Urinary bladder (tissue), 4 donors: ENCODE measurements around the gene MGME1. TPM values are rescaled to one million over a fixed set of nuclear protein-coding genes. Genes with fewer than 3 reads are reported as not detected.
"Not testable (repeated sequence)": the region's sequence is repeated elsewhere in the genome, so short reads cannot be mapped to it uniquely, and the experiment has no call there.

Experiments used
- DNase-seq: peaks from one replicate; pipeline ENCODE4 v3.0.0-alpha.2; 2015; ENCODE audit errors: extremely low spot score
- H3K27ac ChIP-seq: one replicate; pipeline ENCODE4 v1.5.1; 2013; ENCODE audit warnings: low read depth, mild to moderate bottlenecking, moderate library complexity
- H3K36me3 ChIP-seq: one replicate; pipeline ENCODE4 v1.6.1; 2013; ENCODE audit warnings: mild to moderate bottlenecking, moderate library complexity; ENCODE audit not compliant: insufficient read depth
- H3K4me1 ChIP-seq: one replicate; pipeline ENCODE4 v1.6.1; 2013; ENCODE audit warnings: mild to moderate bottlenecking, moderate library complexity; ENCODE audit not compliant: insufficient read depth
- H3K4me3 ChIP-seq: one replicate; pipeline ENCODE4 v1.5.1; 2013; ENCODE audit warnings: low read depth, low read length
- WGBS: extraction: QIAGEN DNeasy Blood & Tissue Kit; methylation state at CpG from one replicate; pipeline ENCODE4 v1.1.7; 2013; 5-methylcytosine and 5-hydroxymethylcytosine counted together
- polyA plus RNA-seq: library from polyadenylated mRNA; stranded (reverse); fragments of 200-250 nt; gene quantifications from one replicate; pipeline ENCODE4 v1.2.3, GENCODE V29; 2013
- total RNA-seq: library from RNA; depleted of rRNA; stranded (reverse); fragments of >200 nt; gene quantifications from one replicate; pipeline ENCODE4 v1.2.3, GENCODE V29; 2014
- donor health status: healthy with polysubstance abuse.
- donor health status: healthy.

MGME1 gene
- total and polyA plus RNA-seq, 2 donors, result 8.9 to 15.0 TPM

GRCh38 chr20:18018100-18018499, 49.3 kb downstream of the MGME1 start:
- Histone ChIP-seq H3K27ac (no peak overlapping the region), H3K4me1 (no peaks in the 10 kb centered on the region), H3K36me3 (no peaks in the 10 kb centered on the region), H3K4me3 (no peak overlapping the region)
- no peak for DNase-seq
- 85% methylated on average over 10 of the region's 10 CpGs for WGBS

GRCh38 chr20:18019068-18019467, 50.2 kb downstream of the MGME1 start:
- WGBS, result 7% methylated on average over 1 of the region's 1 CpG
- H3K27ac ChIP-seq, result no peak overlapping the region
- no peak for DNase-seq
- no peak overlapping the region for H3K4me3 ChIP-seq
- no peaks in the 10 kb centered on the region for H3K36me3 ChIP-seq
- no peaks in the 10 kb centered on the region for H3K4me1 ChIP-seq

GRCh38 chr20:18020931-18021330, 52.1 kb downstream of the MGME1 start:
- DNase-seq, result no peak
- no peak overlapping the region for H3K27ac ChIP-seq
- WGBS, result 87% methylated on average over 7 of the region's 7 CpGs
- no peak overlapping the region for H3K4me3 ChIP-seq
- no peaks in the 10 kb centered on the region for H3K4me1 ChIP-seq
- no peaks in the 10 kb centered on the region for H3K36me3 ChIP-seq

GRCh38 chr20:18024606-18025127, 55.8 kb downstream of the MGME1 start:
- no peak overlapping the region for H3K27ac ChIP-seq
- H3K4me1 ChIP-seq, result no peaks in the 10 kb centered on the region
- no peak overlapping the region for H3K4me3 ChIP-seq
- DNase-seq, result no peak
- H3K36me3 ChIP-seq, result no peaks in the 10 kb centered on the region
- 84% methylated on average over 15 of the region's 15 CpGs for WGBS

- H3K36me3 ChIP-seq, H3K4me3 ChIP-seq, H3K27ac ChIP-seq, H3K4me1 ChIP-seq, DNase-seq: not testable (repeated sequence)
- 74% methylated on average over 7 of the region's 7 CpGs for WGBS
These were observed 58.2 kb downstream of the MGME1 start for GRCh38 chr20:18027011-18027410.

GRCh38 chr20:18030020-18030419, 61.2 kb downstream of the MGME1 start:
- Histone ChIP-seq H3K4me1 (no peaks in the 10 kb centered on the region), H3K27ac (no peak overlapping the region), H3K4me3 (no peak overlapping the region), H3K36me3 (no peaks in the 10 kb centered on the region)
- WGBS, result 80% methylated on average over 8 of the region's 8 CpGs
- no peak for DNase-seq

GRCh38 chr20:18031050-18031449, 62.2 kb downstream of the MGME1 start:
- Histone ChIP-seq H3K4me3 (no peak overlapping the region), H3K4me1 (no peaks in the 10 kb centered on the region), H3K36me3 (no peaks in the 10 kb centered on the region), H3K27ac (no peak overlapping the region)
- WGBS, result 87% methylated on average over 15 of the region's 15 CpGs
- DNase-seq, result no peak

- Histone ChIP-seq H3K4me3 (no peak overlapping the region), H3K27ac (no peak overlapping the region), H3K4me1 (no peaks in the 10 kb centered on the region), H3K36me3 (no peaks in the 10 kb centered on the region)
- no peak for DNase-seq
- WGBS, result 43% methylated on average over 7 of the region's 7 CpGs
These were observed 63.2 kb downstream of the MGME1 start for GRCh38 chr20:18031888-18032509.

GRCh38 chr20:18032977-18033892, 64.4 kb downstream of the MGME1 start:
- Histone ChIP-seq H3K27ac (no peak overlapping the region), H3K36me3 (no peaks in the 10 kb centered on the region), H3K4me3 (no peak overlapping the region), H3K4me1 (no peaks in the 10 kb centered on the region)
- DNase-seq, result no peak
- 60% methylated on average over 17 of the region's 17 CpGs for WGBS

GRCh38 chr20:18034039-18034438, 65.2 kb downstream of the MGME1 start:
- Histone ChIP-seq H3K27ac (no peak overlapping the region), H3K4me3 (no peak overlapping the region), H3K36me3 (no peaks in the 10 kb centered on the region), H3K4me1 (no peaks in the 10 kb centered on the region)
- 52% methylated on average over 5 of the region's 5 CpGs for WGBS
- DNase-seq, result no peak

- WGBS, result 83% methylated on average over 5 of the region's 5 CpGs
- Histone ChIP-seq H3K4me1 (no peaks in the 10 kb centered on the region), H3K4me3 (no peak overlapping the region), H3K36me3 (no peaks in the 10 kb centered on the region), H3K27ac (no peak overlapping the region)
- DNase-seq, result no peak
These were observed 70.2 kb downstream of the MGME1 start for GRCh38 chr20:18039063-18039462.
